GM23338 (cell line): ENCODE measurements around the gene BNC2. TPM values are rescaled to one million over a fixed set of nuclear protein-coding genes. Genes with fewer than 3 reads are reported as not detected.

Experiments used
- ATAC-seq: fragments of 200-7000 bp; cut with Tn5 transposase; 3 replicates; pipeline ENCODE4 v1.9.1; 2020
- DNase-seq: peaks from one replicate; pipeline ENCODE4 v3.0.0-alpha.2; 2015; ENCODE audit warnings: low spot score
- H2AFZ ChIP-seq: fragments of 200-600 bp; sonication (generic); 2 replicates; pipeline ENCODE4 v1.8.0; 2016; ENCODE audit warnings: antibody characterized with exemption, mild to moderate bottlenecking, moderate library complexity
- H3F3A ChIP-seq: fragments of 200-600 bp; sonication (generic); replicated peaks from 2 replicates; pipeline ENCODE4 v1.8.0; 2017; ENCODE audit warnings: antibody characterized with exemption, mixed run types, low read depth
- H3K27ac ChIP-seq: fragments of 200-600 bp; sonication (generic); 2 replicates; pipeline ENCODE4 v1.6.1; 2016; ENCODE audit warnings: low read depth
- H3K27me3 ChIP-seq: fragments of 200-600 bp; sonication (generic); 2 replicates; pipeline ENCODE4 v1.8.0; 2016; ENCODE audit warnings: mild to moderate bottlenecking, mixed run types, moderate library complexity; ENCODE audit not compliant: insufficient read depth
- H3K36me3 ChIP-seq: fragments of 200-600 bp; sonication (generic); 2 replicates; pipeline ENCODE4 v1.8.0; 2016; ENCODE audit warnings: mild to moderate bottlenecking; ENCODE audit not compliant: insufficient read depth
- H3K4me1 ChIP-seq: fragments of 200-600 bp; sonication (generic); 2 replicates; pipeline ENCODE4 v1.8.0; 2016; ENCODE audit warnings: mild to moderate bottlenecking, moderate library complexity; ENCODE audit not compliant: insufficient read depth
- H3K4me2 ChIP-seq: fragments of 200-600 bp; sonication (generic); 2 replicates; pipeline ENCODE4 v1.7.1; 2017; ENCODE audit warnings: mixed run types
- H3K4me3 ChIP-seq: fragments of 200-600 bp; sonication (generic); 2 replicates; pipeline ENCODE4 v1.6.1; 2016; ENCODE audit warnings: mixed run types
- H3K79me2 ChIP-seq: fragments of 200-600 bp; sonication (generic); replicated peaks from 2 replicates; pipeline ENCODE4 v1.8.0; 2017; ENCODE audit warnings: mild to moderate bottlenecking; ENCODE audit not compliant: insufficient read depth
- H3K9me2 ChIP-seq: fragments of 200-600 bp; sonication (generic); 2 replicates; pipeline ENCODE4 v1.8.0; 2017; ENCODE audit not compliant: insufficient read depth
- H4K20me1 ChIP-seq: fragments of 200-600 bp; sonication (generic); replicated peaks from 2 replicates; pipeline ENCODE4 v1.8.0; 2017; ENCODE audit warnings: mild to moderate bottlenecking; ENCODE audit not compliant: insufficient read depth
- H3K27ac Mint-ChIP-seq: 2 replicates; pipeline ENCODE4 v1.8.0; 2020; ENCODE audit warnings: inconsistent platforms, mild to moderate bottlenecking, moderate library complexity, mixed read lengths
- H3K27me3 Mint-ChIP-seq: 3 replicates; pipeline ENCODE4 v1.8.0; 2022; ENCODE audit warnings: low read depth, mild to moderate bottlenecking, moderate library complexity, mixed read lengths, inconsistent platforms; ENCODE audit not compliant: insufficient read depth, poor library complexity
- H3K36me3 Mint-ChIP-seq: 3 replicates; pipeline ENCODE4 v1.8.0; 2021; ENCODE audit warnings: low read depth, mild to moderate bottlenecking, inconsistent platforms, moderate library complexity, mixed read lengths
- H3K4me1 Mint-ChIP-seq: 3 replicates; pipeline ENCODE4 v1.8.0; 2020; ENCODE audit warnings: mild to moderate bottlenecking, inconsistent platforms, mixed read lengths
- H3K4me3 Mint-ChIP-seq: 3 replicates; pipeline ENCODE4 v1.8.0; 2021; ENCODE audit warnings: moderate library complexity, mild to moderate bottlenecking, inconsistent platforms, mixed read lengths
- H3K9me3 Mint-ChIP-seq: 3 replicates; pipeline ENCODE4 v1.8.0; 2020; ENCODE audit warnings: moderate library complexity, mild to moderate bottlenecking, inconsistent platforms, mixed read lengths
- CREB1 ChIP-seq: fragments of 250-450 bp; sonication (Bioruptor Pico); IDR thresholded peaks from 2 replicates; pipeline ENCODE4 v1.5.0; 2020; ENCODE audit warnings: low read depth, mild to moderate bottlenecking, moderate library complexity
- CTCF ChIP-seq, 2 experiments: fragments of 200-600 bp in 1 of 2; sonication (generic) in 1 of 2; conservative IDR thresholded peaks; 2 replicates each; pipeline versions ENCODE4 v1.5.1 to v1.6.1; 2016 to 2017; ENCODE audit warnings: antibody characterized with exemption in 2 of 2, low read depth in 2 of 2, mild to moderate bottlenecking in 2 of 2, moderate library complexity in 1 of 2
- ETS1 ChIP-seq: IDR thresholded peaks from 2 replicates; pipeline ENCODE4 v1.6.1; 2016; ENCODE audit warnings: antibody characterized with exemption
- EZH2 ChIP-seq: fragments of 200-600 bp; sonication (generic); IDR thresholded peaks from one replicate; pipeline ENCODE4 v1.8.0; 2017; ENCODE audit warnings: antibody characterized with exemption, mild to moderate bottlenecking, low read depth; ENCODE audit not compliant: unreplicated experiment
- EZH2phosphoT487 ChIP-seq: fragments of 200-600 bp; sonication (generic); IDR thresholded peaks from one replicate; pipeline ENCODE4 v1.8.1; 2018; ENCODE audit warnings: antibody characterized with exemption; ENCODE audit not compliant: unreplicated experiment
- NANOG ChIP-seq: IDR thresholded peaks from 2 replicates; pipeline ENCODE4 v1.6.1; 2016; ENCODE audit warnings: antibody characterized with exemption, borderline replicate concordance
- POLR2AphosphoS5 ChIP-seq: IDR thresholded peaks from 2 replicates; pipeline ENCODE4 v1.6.1; 2016; ENCODE audit warnings: antibody characterized with exemption, low read depth
- ZNF114 ChIP-seq: fragments of 250-450 bp; sonication (Bioruptor Pico); IDR thresholded peaks from 2 replicates; pipeline ENCODE4 v1.5.0; 2020; ENCODE audit warnings: mild to moderate bottlenecking, moderate library complexity
- ZNF462 ChIP-seq: fragments of 250-450 bp; sonication (Bioruptor Pico); IDR thresholded peaks from 2 replicates; pipeline ENCODE4 v1.5.0; 2020; ENCODE audit warnings: mild to moderate bottlenecking, moderate library complexity
- polyA plus RNA-seq: library from polyadenylated mRNA; unstranded; fragments of >200 nt; fragmentation: Nextera tagmentation; extraction: Ambion mirVana; gene quantifications from 2 replicates; pipeline ENCODE4 v1.2.1, GENCODE V29; 2016
- total RNA-seq: library from RNA; depleted of rRNA; stranded (reverse); fragments of >200 nt; shearing (Covaris generic); gene quantifications from 2 replicates; pipeline ENCODE4 v1.2.3, GENCODE V29; 2014

Gene BNC2
- total and polyA plus RNA-seq, 2 experiments from 2014 or later: 12.7 to 13.2 TPM

GRCh38 chr9:16718952-16719351 is 151.5 kb downstream of the BNC2 start:
- Histone ChIP-seq H3K27ac (no peak overlapping the region), H3K9me2 (no peaks in the 10 kb centered on the region), H3K36me3 (no peaks in the 10 kb centered on the region), H2AFZ (no peak overlapping the region), H4K20me1 (no peaks in the 10 kb centered on the region), H3K4me1 (peaks cover 70% of the 10 kb centered on the region), H3K4me3 (no peak overlapping the region), H3K27me3 (no peaks in the 10 kb centered on the region), H3F3A (no peaks in the 10 kb centered on the region), H3K79me2 (peaks cover 3% of the 10 kb centered on the region; the same call in 1 of the 2 replicates), H3K4me2 (peak overlapping the region; percentile 40)
- Mint-ChIP-seq H3K4me1 (peaks cover 81% of the 10 kb centered on the region), H3K4me3 (no peak overlapping the region), H3K27me3 (peaks cover 2% of the 10 kb centered on the region), H3K9me3 (no peaks in the 10 kb centered on the region), H3K36me3 (no peaks in the 10 kb centered on the region), H3K27ac (peak overlapping the region; percentile 71; the same call in 1 of the 2 replicates)
- DNase-seq (no peak), ATAC-seq (peak; percentile 53)
- no peak for TF ChIP-seq POLR2AphosphoS5
- TF ChIP-seq CTCF (conservative IDR thresholded peaks at IDR 0.05; ENCODE audit: low read depth in 2 of 2): peak; percentile 23 to 24; a peak in 3 of 4 replicates

- Histone ChIP-seq H3K79me2 (peaks cover 3% of the 10 kb centered on the region; the same call in 1 of the 2 replicates), H3K9me2 (no peaks in the 10 kb centered on the region), H3K27ac (peak overlapping the region; percentile 29; the same call in 1 of the 2 replicates), H2AFZ (no peak overlapping the region), H3F3A (no peaks in the 10 kb centered on the region), H3K36me3 (no peaks in the 10 kb centered on the region), H3K4me3 (no peak overlapping the region), H3K27me3 (no peaks in the 10 kb centered on the region), H4K20me1 (no peaks in the 10 kb centered on the region), H3K4me1 (peaks cover 74% of the 10 kb centered on the region), H3K4me2 (peak overlapping the region; percentile 40)
- Mint-ChIP-seq H3K4me1 (peaks cover 85% of the 10 kb centered on the region), H3K9me3 (no peaks in the 10 kb centered on the region), H3K27me3 (peaks cover 2% of the 10 kb centered on the region), H3K27ac (peak overlapping the region; percentile 17), H3K4me3 (no peak overlapping the region), H3K36me3 (no peaks in the 10 kb centered on the region)
- TF ChIP-seq EZH2 (no peak), ZNF114 (no peak), CREB1 (CRISPR knock-in tag) (no peak), ETS1 (no peak), EZH2phosphoT487 (no peak), NANOG (no peak), ZNF462 (CRISPR knock-in tag) (no peak)
- ATAC-seq: no peak
- no peak for DNase-seq
Measured at GRCh38 chr9:16718296-16718695, 152.2 kb downstream of the BNC2 start.
